Measurements from ENCODE around the gene SMARCA2.

SMARCA2 gene

DNA sequence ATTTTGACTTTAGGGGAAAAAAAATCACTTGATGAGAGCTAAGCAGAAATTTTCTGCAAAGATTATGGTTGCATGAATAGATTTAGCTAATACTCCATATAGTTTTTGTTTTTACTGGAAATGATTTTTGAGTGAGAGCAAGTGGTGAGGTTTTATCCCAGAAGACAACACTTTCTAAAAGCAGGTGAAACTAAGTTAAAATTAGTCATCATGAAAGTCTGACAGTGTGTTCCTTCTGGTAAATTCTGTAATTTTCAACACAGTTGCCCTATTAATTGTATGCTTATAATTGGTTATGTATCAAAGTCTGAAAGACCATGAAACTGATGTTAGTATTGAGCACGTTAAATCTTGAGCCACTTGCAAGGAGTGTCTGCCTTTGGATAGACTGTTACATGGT is 91.5 kb downstream of the SMARCA2 start:
- TF ChIP-seq, protein P1, sequence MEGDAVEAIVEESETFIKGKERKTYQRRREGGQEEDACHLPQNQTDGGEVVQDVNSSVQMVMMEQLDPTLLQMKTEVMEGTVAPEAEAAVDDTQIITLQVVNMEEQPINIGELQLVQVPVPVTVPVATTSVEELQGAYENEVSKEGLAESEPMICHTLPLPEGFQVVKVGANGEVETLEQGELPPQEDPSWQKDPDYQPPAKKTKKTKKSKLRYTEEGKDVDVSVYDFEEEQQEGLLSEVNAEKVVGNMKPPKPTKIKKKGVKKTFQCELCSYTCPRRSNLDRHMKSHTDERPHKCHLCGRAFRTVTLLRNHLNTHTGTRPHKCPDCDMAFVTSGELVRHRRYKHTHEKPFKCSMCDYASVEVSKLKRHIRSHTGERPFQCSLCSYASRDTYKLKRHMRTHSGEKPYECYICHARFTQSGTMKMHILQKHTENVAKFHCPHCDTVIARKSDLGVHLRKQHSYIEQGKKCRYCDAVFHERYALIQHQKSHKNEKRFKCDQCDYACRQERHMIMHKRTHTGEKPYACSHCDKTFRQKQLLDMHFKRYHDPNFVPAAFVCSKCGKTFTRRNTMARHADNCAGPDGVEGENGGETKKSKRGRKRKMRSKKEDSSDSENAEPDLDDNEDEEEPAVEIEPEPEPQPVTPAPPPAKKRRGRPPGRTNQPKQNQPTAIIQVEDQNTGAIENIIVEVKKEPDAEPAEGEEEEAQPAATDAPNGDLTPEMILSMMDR (conservative IDR thresholded peaks at IDR 0.05; ENCODE audit: control insufficient read depth, insufficient read depth, low read depth, low read length), result no peak
- H3K4me3 ChIP-seq (ENCODE audit: control insufficient read depth, low read depth, low read length), result no peak overlapping the region
- no peak for DNase-seq (ENCODE audit: low read depth)

DNA sequence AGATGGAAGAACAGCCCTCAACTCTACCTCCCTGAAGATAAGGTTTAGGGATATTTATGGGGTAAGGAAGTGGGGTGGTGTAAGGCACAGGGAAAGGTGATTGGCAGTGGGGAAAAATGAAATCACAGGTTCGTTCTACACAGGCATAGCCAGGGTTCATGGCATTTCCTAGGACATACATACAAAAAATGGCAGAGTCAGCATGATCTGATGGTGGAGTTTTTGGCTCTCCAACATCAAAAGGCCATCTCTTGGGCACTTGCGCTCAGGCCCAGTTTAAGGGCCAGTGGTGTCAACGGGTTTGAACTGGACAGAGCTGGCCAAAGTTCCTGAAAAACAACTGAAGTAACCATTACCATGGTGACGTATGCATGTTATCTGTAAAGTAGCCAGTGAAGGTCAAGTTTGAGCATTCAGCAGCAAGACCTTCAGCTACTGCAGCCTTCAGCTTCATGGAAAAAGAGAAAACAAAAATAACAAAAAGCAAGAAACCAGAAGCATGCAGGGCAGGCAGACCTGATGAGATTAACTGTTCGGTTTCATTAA is 92.8 kb downstream of the SMARCA2 start:
- DNase-seq (ENCODE audit: low read depth), result no peak
- TF ChIP-seq, protein P1 (conservative IDR thresholded peaks at IDR 0.05; ENCODE audit: control insufficient read depth, insufficient read depth, low read depth, low read length), result no peak
- H3K4me3 ChIP-seq (ENCODE audit: control insufficient read depth, low read depth, low read length), result no peak overlapping the region

DNA sequence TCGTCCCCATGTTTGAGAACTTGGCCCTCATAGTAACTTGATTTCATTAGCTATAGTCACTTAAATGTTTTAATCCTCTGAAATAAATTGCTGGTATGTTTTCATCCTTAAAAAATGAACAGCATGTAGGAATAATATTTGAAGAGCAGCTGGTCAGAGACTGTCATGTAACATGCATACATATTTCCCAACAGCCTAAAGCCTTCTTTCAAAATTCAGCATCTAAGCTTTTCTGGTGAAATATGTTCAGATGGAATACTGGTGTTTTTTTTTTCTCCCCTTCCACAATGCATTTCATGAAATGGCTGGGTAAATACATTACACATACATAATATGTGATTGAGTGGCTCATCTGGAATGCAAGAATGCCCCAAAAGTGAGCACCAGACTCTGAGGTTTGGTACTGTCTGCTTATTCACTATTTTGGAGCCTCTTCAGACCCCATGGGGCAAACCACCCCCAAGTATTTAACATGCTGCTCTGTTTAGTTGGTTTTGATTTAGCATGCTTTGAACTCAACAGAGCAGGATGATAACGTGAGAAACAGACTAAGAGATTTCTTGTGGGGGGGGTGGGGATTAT is 94.0 kb downstream of the SMARCA2 start:
- DNase-seq (ENCODE audit: low read depth), result peak; percentile 18
- TF ChIP-seq, protein P1 (conservative IDR thresholded peaks at IDR 0.05; ENCODE audit: control insufficient read depth, insufficient read depth, low read depth, low read length), result no peak
- H3K4me3 ChIP-seq (ENCODE audit: control insufficient read depth, low read depth, low read length), result no peak overlapping the region

DNA sequence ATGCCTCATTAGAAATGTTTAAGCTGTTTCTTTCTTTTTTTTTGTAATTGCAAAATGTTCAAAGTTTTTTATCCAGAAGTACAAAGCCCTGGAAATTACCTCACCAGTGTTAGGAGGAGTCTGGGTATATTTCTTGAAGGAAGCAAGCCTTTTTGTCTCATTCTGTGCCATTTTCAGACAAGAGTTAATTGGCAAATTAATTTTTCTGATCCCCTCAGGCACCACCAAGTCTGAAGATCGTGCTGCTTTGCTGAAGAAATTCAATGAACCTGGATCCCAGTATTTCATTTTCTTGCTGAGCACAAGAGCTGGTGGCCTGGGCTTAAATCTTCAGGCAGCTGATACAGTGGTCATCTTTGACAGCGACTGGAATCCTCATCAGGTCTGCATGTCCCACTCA is 94.9 kb downstream of the SMARCA2 start:
- no peak overlapping the region for H3K4me3 ChIP-seq (ENCODE audit: control insufficient read depth, low read depth, low read length)
- DNase-seq (ENCODE audit: low read depth), result no peak
- TF ChIP-seq, protein P1 (conservative IDR thresholded peaks at IDR 0.05; ENCODE audit: control insufficient read depth, insufficient read depth, low read depth, low read length), result no peak

DNA sequence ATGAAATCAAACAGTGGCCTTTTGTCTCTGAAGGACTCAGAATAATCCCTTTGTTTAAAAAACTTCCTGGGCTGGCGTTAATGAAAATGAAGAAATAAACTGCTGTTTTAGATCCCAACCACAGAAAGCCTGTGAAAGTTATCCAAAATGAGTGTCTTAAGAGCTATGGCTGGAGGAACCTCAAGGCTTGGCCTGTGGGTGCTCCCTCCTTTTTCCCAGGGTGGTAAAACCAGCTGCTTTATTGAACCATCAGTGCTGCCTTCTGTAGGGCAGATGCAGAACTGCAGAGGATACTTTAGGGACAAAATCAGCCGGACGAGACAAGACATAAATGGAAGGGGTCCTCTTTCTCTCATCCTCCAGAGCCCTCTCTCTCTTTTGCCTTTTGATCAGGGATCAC is 100.9 kb downstream of the SMARCA2 start:
- TF ChIP-seq, protein P1 (conservative IDR thresholded peaks at IDR 0.05; ENCODE audit: control insufficient read depth, insufficient read depth, low read depth, low read length), result peak; percentile 53
- peak; percentile 27 for DNase-seq (ENCODE audit: low read depth)
- H3K4me3 ChIP-seq (ENCODE audit: control insufficient read depth, low read depth, low read length), result no peak overlapping the region

DNA sequence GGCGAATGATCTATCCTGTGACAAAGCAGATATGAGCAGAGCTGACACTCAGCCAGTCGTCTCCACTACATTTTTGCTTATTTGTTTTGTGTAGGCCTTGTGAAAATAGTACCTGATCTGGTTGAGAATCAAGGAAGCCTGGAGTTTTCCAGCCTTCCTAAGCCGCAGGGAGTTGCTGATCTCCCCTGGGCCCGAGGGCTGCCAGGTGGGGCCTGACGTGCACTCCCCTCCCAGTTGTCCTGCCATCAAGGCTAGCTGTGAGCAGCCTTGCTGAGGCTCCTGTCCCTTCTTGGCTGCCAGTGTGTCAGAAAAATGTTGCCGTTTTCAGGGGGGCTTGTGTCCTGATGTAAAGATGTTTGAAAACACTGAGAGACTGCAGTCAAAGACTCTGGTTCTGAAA is 102.4 kb downstream of the SMARCA2 start:
- DNase-seq (ENCODE audit: low read depth), result no peak
- H3K4me3 ChIP-seq (ENCODE audit: control insufficient read depth, low read depth, low read length), result no peak overlapping the region
- TF ChIP-seq, protein P1 (conservative IDR thresholded peaks at IDR 0.05; ENCODE audit: control insufficient read depth, insufficient read depth, low read depth, low read length), result no peak
